Measurements from ENCODE around the gene PATE1.
"Not testable (repeated sequence)": the region's sequence is repeated elsewhere in the genome, so short reads cannot be mapped to it uniquely, and the experiment has no call there.

Gene PATE1

GRCh38 chr11:125745979-125746378 lies at the start of gene PATE1:
TSS of gene PATE1 (plus strand) at chr11:125746279. CDS start at chr11:125746305, 26 bp downstream.
- no peak for DNase-seq (ENCODE audit: low read depth)

DNA sequence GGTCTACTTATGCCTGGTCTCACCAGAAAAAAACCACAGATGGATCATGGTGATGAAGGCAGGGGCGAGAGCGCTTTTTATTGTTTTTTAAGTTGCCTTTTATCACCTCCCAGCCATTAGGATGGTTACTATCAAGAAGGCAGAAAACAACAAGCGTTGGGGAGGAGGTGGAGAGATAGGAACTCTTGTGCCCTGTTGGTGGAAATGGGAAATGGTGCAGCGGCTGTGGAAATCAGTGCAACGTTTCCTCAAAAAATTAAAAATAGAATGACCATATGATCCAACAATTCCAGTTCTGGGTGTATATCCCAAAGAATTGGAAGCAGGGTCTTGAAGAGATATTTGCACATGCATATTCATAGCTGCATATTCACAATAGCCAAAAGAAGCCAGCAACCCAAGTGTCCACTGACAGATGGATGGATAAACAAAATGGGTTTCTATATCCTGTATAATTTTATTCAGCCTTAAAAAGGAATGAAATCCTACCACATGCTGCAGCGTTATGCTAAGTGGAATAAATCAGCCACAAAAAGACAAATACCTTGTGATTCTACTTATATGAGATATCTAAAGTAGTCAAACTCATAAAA lies 45.0 kb upstream of the PATE1 start:
- no peak for DNase-seq (ENCODE audit: low read depth)

GRCh38 chr11:125701858-125702621 lies 44.0 kb upstream of the PATE1 start:
- DNase-seq (ENCODE audit: low read depth): no peak

DNA sequence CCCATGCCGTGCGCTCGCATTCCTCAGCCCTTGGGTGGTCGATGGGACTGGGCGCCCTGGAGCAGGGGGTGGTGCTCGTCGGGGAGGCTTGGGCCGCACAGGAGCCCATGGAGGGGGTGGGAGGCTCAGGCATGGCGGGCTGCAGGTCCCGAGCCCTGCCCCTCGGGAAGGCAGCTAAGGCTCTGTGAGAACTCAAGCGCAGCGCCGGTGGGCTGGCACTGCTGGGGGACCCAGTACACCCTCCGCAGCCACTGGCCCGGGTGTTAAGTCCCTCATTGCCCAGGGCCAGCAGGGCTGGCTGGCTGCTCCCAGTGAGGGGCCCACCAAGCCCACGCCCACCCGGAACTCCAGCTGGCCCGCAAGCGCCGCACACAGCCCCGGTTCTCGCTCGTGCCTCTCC lies 41.4 kb upstream of the PATE1 start:
- DNase-seq (ENCODE audit: low read depth): not testable (repeated sequence)

DNA sequence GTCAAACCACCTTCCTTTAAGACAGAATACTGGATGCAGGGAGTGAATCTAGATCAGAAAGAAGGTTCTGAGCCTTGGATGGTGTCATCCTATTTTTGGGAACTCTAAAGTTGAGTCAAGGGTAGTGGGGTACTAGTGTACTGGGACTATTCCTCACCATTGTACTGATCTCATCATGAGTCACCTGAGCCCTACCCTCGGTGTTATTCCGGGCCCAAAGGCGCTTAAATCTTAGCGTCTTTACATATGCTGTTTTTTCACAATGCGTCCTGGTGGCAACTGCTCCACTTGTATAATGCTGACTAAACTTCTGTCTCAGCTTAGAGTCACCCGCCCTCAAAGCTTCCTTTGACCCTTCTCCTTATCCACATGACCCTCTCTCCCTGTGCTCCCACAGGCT lies 25.3 kb upstream of the PATE1 start:
- DNase-seq (ENCODE audit: low read depth): no peak

GRCh38 chr11:125724125-125724524 lies 22.0 kb upstream of the PATE1 start:
- no peak for DNase-seq (ENCODE audit: low read depth)

- no peak for DNase-seq (ENCODE audit: low read depth)
Observed at GRCh38 chr11:125728969-125729368, 17.1 kb upstream of the PATE1 start.

- no peak for DNase-seq (ENCODE audit: low read depth)
Observed at GRCh38 chr11:125740617-125741016, 5.5 kb upstream of the PATE1 start.

DNA sequence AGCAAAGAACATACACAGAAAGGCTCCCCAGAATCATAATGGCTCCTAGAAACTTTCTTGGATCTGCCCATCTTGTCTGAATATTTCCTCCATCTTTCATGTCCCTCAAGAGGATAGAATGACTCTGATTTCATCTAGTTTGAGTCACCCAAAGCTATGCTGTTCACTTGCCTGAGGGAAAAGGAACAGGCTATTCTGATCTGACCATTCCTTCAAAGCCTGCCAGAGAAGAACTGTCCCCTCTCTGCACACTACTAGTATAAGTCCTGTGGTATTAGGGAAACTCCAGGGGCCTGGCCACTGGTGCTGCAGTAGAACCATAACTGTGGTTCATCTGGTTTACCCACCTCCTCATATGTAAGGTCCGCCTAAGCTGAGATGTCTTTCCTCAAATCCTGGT lies 2.4 kb upstream of the PATE1 start:
- no peak for DNase-seq (ENCODE audit: low read depth)

GRCh38 chr11:125750629-125751028 lies 4.5 kb downstream of the PATE1 start:
- no peak for DNase-seq (ENCODE audit: low read depth)

GRCh38 chr11:125756050-125756449 lies 10.0 kb downstream of the PATE1 start:
- DNase-seq (ENCODE audit: low read depth): no peak

GRCh38 chr11:125762445-125762844 lies 16.4 kb downstream of the PATE1 start:
- no peak for DNase-seq (ENCODE audit: low read depth)

DNA sequence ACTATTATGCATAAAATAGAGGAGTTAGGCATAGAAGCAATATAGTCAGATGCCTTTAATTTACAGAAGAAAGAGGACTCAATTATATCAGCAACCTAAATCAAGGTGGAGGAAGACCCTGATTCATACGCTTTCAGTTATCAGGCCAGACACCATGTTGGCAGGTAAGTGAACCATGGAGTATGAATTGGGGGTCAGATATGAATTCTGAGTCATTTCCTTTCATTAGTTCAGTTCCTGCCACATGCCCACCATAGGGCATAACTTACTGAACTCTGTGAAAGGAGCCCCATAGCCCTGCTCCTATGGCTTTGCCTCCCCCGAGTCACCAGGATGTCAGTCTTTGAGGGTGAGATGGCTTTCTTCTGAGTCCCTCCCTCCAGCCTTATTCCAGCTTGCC lies 17.4 kb downstream of the PATE1 start:
- DNase-seq (ENCODE audit: low read depth): no peak

DNA sequence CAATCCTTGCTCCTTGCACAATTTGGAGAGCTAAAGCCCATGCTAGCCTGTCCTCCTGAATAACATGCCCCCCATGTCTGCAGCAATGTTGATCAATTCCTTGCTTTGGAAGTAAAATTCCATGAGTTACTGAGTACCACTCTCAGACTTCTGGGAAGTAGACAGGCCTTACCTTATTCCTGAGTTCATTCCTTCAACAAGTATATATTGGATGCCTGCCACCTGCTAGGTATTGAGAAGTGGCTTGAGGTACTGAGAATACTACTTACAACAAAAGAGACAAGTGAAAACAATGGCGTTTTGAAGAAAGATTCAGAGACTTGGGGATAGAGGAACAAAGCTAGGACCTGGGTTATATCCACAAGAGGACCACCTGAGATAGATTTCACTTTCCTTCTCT lies 20.2 kb downstream of the PATE1 start:
- DNase-seq (ENCODE audit: low read depth): no peak

- no peak for DNase-seq (ENCODE audit: low read depth)
Observed at GRCh38 chr11:125768336-125769046, 22.4 kb downstream of the PATE1 start.

GRCh38 chr11:125770583-125770982 lies 24.5 kb downstream of the PATE1 start:
- no peak for DNase-seq (ENCODE audit: low read depth)

- DNase-seq (ENCODE audit: low read depth): no peak
Observed at GRCh38 chr11:125772834-125773505, 26.9 kb downstream of the PATE1 start.

DNA sequence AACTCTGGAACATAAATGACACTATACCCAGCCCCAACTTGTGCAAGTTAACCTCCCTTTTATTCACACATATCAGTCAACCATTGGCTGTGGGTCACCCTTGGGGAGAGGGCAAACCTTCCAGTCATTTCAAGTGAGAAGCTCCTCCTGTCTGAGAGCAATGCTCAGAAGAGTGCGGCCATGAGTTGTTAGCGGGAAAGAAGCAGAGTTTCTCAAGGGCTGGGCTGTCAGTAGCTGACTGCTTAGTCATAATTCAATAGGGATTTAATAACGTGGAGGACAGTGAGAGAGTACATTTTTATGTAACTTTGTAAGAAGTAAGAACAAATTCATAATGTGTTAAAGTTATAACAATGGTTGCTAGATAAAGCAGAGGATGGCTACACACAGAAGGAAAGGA lies 27.4 kb downstream of the PATE1 start:
- no peak for DNase-seq (ENCODE audit: low read depth)

GRCh38 chr11:125777309-125777708 lies 31.2 kb downstream of the PATE1 start:
- DNase-seq (ENCODE audit: low read depth): no peak

GRCh38 chr11:125778728-125779127 lies 32.6 kb downstream of the PATE1 start, which contains the start of gene PATE2:
TSS of gene PATE2 (minus strand) at chr11:125778828. CDS start at chr11:125778773, 55 bp downstream.
- no peak for DNase-seq (ENCODE audit: low read depth)

DNA sequence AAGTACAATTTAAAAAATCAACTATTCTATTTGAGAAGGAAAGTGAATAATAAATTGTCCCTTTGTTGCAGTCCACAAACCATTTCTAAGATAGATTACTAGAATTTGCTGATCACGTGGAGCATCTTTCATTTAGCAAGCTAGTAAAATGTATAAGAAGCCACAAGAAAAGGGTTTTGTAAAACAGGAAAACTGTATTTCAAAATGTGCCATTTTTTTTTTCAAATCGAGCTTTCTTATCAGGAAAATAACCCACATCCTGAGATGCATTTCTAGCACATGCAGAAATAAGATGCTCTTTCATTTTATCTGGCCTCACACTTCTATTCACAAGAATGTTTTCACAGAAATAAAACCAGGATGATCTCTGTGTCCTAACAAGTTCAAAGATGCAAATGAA lies 38.6 kb downstream of the PATE1 start:
- no peak for DNase-seq (ENCODE audit: low read depth)

DNA sequence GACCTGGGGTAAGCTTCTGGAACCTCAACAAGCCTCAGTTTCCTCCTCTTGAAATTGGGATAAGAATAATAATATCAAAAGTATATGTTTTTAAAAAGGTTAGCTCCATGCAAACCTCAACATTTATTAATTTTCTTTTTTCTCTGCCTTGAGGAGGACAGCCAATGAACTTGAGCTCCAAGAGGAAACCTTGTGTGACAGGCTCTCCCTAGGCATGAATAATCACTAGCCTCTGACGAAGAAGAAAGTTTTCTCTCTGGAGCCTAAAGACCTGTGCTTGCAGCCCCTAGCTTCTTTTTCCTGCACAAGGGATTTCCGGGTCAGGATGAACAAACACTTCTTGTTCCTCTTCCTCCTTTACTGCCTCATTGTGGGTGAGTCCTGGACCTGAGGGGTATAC lies 41.7 kb downstream of the PATE1 start, which contains the start of gene PATE3:
Gene PATE3 (plus strand): TSS at position 301 of the 400 bp plus-strand sequence. CDS start 25 bp downstream, at position 326.
- no peak for DNase-seq (ENCODE audit: low read depth)
